OCI-LY3 (cell line): ENCODE measurements around the gene AASS.

Source experiments
- EZH2phosphoT487 ChIP-seq: fragments of 200-600 bp; shearing (Covaris generic); IDR thresholded peaks from 2 replicates; pipeline ENCODE4 v1.6.1; 2018; ENCODE audit warnings: antibody characterized with exemption, mixed run types, low read depth
- TF ChIP-seq, protein P1 (sequence below): fragments of 200-600, 300-600 bp; sonication (generic); IDR thresholded peaks from 2 replicates; pipeline ENCODE4 v1.5.1; 2014; ENCODE audit warnings: antibody characterized with exemption, low read length, low read depth

DNA sequence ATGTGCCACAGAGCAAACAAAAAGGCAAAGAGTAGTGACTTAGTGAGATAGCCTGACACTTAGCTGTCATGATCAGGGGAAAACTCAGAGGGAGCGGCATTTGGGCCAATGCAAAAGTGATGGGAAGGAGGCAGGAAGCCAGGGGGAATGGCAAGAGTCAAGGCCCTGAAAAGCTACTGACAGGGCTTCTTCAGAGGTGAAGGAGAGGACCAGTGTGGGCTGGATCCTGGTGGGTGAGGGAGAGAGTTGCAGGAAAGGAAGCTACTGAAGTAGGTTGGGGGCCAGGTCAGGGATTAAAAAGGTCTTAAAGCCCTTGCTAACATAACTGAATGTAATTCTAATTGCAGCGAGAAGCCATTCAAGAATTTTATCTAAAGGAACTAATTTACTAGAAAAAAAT, 117.0 kb downstream of the AASS start:
- TF ChIP-seq, protein P1, sequence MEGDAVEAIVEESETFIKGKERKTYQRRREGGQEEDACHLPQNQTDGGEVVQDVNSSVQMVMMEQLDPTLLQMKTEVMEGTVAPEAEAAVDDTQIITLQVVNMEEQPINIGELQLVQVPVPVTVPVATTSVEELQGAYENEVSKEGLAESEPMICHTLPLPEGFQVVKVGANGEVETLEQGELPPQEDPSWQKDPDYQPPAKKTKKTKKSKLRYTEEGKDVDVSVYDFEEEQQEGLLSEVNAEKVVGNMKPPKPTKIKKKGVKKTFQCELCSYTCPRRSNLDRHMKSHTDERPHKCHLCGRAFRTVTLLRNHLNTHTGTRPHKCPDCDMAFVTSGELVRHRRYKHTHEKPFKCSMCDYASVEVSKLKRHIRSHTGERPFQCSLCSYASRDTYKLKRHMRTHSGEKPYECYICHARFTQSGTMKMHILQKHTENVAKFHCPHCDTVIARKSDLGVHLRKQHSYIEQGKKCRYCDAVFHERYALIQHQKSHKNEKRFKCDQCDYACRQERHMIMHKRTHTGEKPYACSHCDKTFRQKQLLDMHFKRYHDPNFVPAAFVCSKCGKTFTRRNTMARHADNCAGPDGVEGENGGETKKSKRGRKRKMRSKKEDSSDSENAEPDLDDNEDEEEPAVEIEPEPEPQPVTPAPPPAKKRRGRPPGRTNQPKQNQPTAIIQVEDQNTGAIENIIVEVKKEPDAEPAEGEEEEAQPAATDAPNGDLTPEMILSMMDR = no peak
- TF ChIP-seq EZH2phosphoT487 = no peak
